GM23248 (cell line): ENCODE results near the gene TNFRSF19.

Experiments used
- EZH2 ChIP-seq: fragments of 200-600 bp; sonication (generic); IDR thresholded peaks from 2 replicates; pipeline ENCODE4 v1.6.1; 2018; ENCODE audit warnings: antibody characterized with exemption, mild to moderate bottlenecking; ENCODE audit not compliant: insufficient read depth, poor library complexity, severe bottlenecking
- EZH2phosphoT487 ChIP-seq: fragments of 200-600 bp; sonication (generic); IDR thresholded peaks from 2 replicates; pipeline ENCODE4 v1.6.1; 2018; ENCODE audit warnings: antibody characterized with exemption, moderate library complexity, mild to moderate bottlenecking, low read depth; ENCODE audit not compliant: insufficient read depth

DNA sequence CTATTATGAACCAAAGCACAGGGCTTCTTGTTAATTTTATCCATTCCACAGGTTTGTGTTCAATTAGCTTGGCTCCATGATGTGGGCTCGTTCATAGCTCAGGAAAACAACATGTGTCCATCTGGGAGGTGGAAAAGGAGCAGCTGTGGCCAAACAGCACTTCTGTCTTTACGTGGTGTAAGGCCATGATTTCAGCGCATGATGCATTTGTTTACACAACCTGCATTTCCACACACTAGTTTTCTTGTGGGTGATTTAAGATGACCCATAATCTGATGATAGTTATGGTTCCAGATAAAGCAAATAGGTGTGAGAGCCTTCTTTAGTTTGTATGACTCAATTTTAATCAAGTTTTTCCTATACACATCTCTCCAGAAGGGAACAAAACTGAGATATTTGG lies 101.7 kb downstream of the TNFRSF19 start:
- no peak for TF ChIP-seq EZH2
- TF ChIP-seq EZH2phosphoT487, result no peak
